Skeletal muscle satellite cell (primary cell): ENCODE measurements around the gene TIMM13.

ENCODE experiments used
- H3K27me3 ChIP-seq: 2 replicates; pipeline ENCODE4 v1.7.0; 2013; ENCODE audit warnings: low read length; ENCODE audit not compliant: control insufficient read depth, insufficient read depth
- H3K36me3 ChIP-seq: 2 replicates; pipeline ENCODE4 v1.7.0; 2013; ENCODE audit warnings: mild to moderate bottlenecking, control low read depth, low read length; ENCODE audit not compliant: insufficient read depth
- H3K4me1 ChIP-seq: 2 replicates; pipeline ENCODE4 v1.7.0; 2013; ENCODE audit warnings: low read length; ENCODE audit not compliant: control insufficient read depth, insufficient read depth
- H3K4me2 ChIP-seq: 2 replicates; pipeline ENCODE4 v1.7.0; 2013; ENCODE audit warnings: mild to moderate bottlenecking, low read length
- H3K4me3 ChIP-seq: 2 replicates; pipeline ENCODE4 v1.7.0; 2013; ENCODE audit warnings: low read length
- H3K9ac ChIP-seq: 2 replicates; pipeline ENCODE4 v1.7.0; 2013; ENCODE audit warnings: mild to moderate bottlenecking, low read depth, low read length, moderate library complexity
- H3K9me3 ChIP-seq: replicated peaks from 2 replicates; pipeline ENCODE4 v1.7.0; 2013; ENCODE audit warnings: mild to moderate bottlenecking, control low read depth, low read length

Gene TIMM13

DNA sequence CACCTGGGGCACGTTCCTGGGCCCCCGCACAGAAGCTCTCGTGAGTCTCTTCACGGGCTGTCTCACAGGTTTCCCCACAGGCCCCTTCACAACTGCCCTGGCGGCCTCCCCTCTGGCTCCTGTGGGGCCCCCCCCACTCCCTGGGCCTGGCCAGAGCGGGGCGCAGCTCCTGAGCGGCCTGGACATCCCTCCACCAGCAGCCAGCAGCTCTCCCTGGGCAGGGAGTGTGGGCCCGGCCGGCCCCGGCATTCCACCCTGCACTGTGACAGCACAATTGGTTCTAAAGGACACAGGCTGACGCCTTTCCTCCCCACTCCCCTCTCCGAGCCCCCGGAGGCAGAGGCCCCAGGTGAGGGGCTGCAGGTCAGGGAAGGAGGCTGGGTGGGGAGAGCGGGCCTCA, 9.5 kb upstream of the TIMM13 start:
- Histone ChIP-seq H3K4me3 (no peak overlapping the region), H3K4me1 (no peaks in the 10 kb centered on the region), H3K9me3 (no peaks in the 10 kb centered on the region), H3K36me3 (peaks cover 56% of the 10 kb centered on the region), H3K9ac (no peak overlapping the region), H3K27me3 (no peaks in the 10 kb centered on the region), H3K4me2 (no peak overlapping the region)

DNA sequence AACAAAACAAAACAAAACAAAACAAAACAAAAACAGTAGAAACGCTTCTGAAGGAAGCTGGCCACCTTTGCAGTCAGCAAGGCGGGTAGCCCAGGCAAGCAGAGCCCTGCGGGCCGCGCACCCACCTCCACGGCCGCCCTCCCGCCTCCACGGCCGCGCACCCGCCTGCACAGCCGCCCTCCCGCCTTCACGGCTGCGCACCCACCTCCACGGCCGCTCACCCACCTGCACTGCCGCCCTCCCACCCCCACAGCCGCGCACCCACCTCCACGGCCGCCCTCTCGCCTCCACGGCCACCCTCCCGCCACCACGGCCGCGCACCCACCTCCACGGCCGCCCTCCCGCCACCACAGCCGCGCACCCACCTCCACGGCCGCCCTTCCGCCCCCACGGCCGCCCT, 9.0 kb upstream of the TIMM13 start:
- no peaks in the 10 kb centered on the region for H3K27me3 ChIP-seq
- peaks cover 55% of the 10 kb centered on the region for H3K36me3 ChIP-seq
- no peaks in the 10 kb centered on the region for H3K4me1 ChIP-seq
- H3K9me3 ChIP-seq, result no peaks in the 10 kb centered on the region
- H3K4me3 ChIP-seq, result no peak overlapping the region
- no peak overlapping the region for H3K4me2 ChIP-seq
- no peak overlapping the region for H3K9ac ChIP-seq

DNA sequence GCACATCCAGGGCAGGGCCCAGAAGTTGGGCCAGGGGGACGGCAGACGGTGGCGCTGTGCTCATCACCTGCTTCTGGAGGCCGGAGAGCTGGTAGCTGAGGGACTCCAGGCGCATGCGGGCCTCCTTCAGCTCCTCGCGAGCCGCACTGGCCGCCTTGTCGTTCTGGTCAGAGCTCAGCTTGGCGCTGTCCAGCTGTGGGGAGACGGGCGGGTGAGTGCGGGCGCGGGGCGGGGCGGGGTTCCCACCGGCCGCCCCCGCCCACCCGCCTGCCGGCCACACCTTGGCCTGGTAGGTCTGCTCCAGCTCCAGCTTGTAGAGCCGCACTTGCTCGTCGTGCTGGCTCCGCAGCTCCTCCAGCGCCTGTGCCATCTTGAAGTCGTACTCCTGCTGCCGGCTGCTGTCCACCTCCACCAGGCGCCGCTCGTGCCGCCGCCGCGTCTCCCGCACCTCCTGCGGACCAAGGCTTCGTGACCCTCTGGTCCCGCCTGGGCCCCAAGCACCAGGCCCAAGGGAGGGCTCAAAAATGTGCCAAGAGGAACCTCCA, 7.4 kb upstream of the TIMM13 start:
- Histone ChIP-seq H3K9me3 (no peaks in the 10 kb centered on the region), H3K4me1 (no peaks in the 10 kb centered on the region), H3K4me2 (no peak overlapping the region), H3K9ac (no peak overlapping the region), H3K36me3 (peaks cover 65% of the 10 kb centered on the region), H3K27me3 (no peaks in the 10 kb centered on the region), H3K4me3 (no peak overlapping the region)

DNA sequence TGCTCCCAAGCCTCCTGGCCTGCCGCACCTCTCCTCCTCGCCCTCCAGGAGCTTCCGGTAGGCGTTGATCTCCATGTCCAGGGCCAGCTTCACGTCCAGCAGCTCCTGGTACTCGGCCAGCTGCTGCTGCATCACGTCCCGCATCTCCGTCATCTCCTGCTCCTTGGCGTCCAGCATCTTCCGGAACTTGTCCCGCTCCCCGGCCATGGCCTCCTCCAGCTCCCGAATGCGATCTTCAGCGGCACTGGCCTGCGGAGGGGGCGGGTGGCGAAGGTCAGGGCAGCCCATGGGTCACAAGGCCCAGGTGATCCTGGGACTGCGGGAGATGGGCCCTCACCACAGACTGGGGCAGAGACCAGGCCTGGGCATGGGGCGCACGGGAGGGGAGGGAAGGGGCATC, 6.9 kb upstream of the TIMM13 start:
- Histone ChIP-seq H3K9me3 (no peaks in the 10 kb centered on the region), H3K4me1 (no peaks in the 10 kb centered on the region), H3K9ac (no peak overlapping the region), H3K36me3 (peaks cover 68% of the 10 kb centered on the region), H3K4me2 (no peak overlapping the region), H3K27me3 (no peaks in the 10 kb centered on the region), H3K4me3 (no peak overlapping the region)

DNA sequence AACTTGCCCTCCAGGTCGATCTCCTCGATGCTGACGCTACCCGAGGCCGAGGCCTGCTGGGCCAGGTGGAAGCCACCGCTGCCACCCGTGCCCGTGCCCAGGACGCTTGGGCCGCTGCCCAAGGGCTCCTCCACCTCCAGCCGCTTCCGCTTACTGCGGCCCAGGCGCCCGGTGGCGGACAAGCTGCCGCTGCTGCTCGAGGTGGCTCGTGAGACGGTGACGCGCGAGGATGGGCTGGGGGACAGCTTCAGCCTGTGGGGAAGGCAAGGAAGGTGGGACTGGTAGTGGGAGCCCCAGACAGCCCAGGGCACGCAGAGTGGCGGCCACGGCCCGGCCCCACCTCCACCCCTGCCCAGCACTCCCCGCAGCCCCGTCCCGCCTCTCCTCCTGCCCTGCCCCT, 6.5 kb upstream of the TIMM13 start:
- Histone ChIP-seq H3K4me2 (no peak overlapping the region), H3K36me3 (peaks cover 67% of the 10 kb centered on the region), H3K4me1 (no peaks in the 10 kb centered on the region), H3K4me3 (no peak overlapping the region), H3K27me3 (no peaks in the 10 kb centered on the region), H3K9ac (no peak overlapping the region), H3K9me3 (no peaks in the 10 kb centered on the region)

DNA sequence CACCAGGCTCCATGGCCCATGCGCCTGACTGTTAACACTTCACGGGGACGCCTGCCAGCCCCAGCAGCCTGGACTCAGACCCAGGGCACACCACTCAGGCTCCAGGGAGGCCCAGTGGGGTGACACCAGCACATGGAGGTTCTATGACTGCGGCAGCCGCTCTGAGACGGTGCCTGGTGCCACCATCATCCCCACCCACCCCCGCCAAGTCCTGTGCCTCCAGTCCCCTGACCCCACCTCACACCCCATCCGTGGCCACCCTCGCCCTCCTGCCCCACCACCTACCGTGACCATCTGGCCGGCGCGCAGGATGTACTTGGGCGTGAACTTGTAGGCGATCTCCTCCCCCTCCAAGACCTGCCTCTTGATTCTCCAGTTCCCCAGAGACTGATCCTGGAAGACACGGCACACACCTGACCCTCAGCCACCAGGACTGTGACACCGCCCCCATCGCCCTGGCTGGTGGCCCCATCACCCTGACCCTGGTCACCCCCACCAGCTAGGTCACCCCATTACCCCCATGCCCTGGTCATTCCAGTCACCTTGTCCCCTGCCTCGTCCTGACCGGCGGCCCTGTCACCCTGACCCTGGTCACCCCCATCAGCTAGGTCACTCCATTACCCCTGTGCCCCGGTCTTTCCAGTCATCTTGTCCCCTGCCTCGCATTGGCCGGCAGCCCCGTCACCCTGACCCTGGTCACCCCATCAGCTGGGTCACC, 4.9 kb upstream of the TIMM13 start:
- H3K4me3 ChIP-seq, result no peak overlapping the region
- H3K4me1 ChIP-seq, result peaks cover 10% of the 10 kb centered on the region
- no peaks in the 10 kb centered on the region for H3K27me3 ChIP-seq
- H3K9me3 ChIP-seq, result no peaks in the 10 kb centered on the region
- H3K9ac ChIP-seq, result no peak overlapping the region
- no peak overlapping the region for H3K4me2 ChIP-seq
- peaks cover 53% of the 10 kb centered on the region for H3K36me3 ChIP-seq

DNA sequence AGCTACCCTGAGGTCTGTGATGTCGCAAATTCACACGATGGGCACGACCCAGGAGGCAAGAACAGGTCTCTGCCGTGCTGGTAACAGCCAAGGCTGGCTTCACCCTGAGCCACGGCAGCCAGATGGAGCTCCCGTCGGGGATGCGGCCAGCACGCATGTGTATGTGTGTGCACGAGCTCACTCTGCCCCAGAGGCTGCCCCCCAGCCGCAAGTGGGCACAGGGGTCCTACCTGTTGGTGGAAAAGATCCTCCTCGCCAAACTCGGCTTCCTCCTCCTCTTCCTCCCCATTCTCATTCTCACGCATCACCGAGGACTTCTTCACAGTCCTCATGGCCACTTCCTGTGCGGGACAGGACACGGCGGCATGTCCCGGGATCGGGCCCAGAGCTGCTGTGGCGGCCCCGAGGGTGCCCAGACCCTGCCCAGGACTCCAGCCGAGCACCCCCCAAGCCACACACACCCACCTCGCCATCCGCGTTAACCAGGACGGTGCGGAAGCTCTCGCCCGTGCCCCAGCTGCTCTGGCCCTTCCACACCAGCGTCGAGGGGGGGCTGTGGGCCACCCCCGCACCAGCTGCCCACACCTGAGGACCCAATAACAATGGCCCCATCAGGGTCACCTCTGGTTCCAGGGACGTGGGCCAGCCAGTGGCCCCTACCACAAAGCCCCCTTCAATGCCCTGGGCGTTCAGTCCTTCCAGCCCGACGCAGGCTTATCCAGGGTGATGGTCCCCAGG, 4.1 kb upstream of the TIMM13 start:
- H3K36me3 ChIP-seq, result peaks cover 47% of the 10 kb centered on the region
- no peak overlapping the region for H3K4me3 ChIP-seq
- no peak overlapping the region for H3K9ac ChIP-seq

DNA sequence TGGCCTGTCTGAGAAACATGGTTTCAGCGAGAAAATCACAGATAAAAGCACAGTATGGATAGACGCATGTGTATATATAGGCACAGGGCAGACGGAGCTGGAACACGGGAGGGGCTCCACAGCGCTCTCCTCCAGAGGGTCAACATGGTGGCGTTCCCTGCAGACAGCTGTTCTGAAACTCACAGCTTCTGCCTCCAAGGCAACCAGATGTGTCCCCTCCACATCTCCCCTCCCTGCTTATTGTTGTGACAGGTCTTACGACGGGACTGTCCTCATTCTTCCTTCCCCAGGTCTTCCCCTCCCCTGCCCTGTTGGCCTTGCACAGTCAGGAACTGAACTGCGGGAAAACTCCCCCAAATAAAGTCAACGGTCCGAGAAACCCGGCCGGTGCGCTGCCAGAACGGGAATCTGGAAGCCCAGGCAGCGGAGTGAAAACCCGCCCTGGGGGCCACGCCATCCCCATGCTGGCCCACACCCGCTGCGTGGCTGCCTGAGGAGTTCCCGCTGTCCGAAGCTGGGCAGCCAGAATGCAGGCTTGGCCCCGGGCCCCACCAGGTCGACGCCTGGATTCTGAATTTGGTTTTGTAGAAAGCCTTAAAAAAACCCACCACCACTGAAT, 2.6 kb upstream of the TIMM13 start:
- Histone ChIP-seq H3K4me2 (no peak overlapping the region), H3K4me3 (no peak overlapping the region), H3K9me3 (no peaks in the 10 kb centered on the region), H3K4me1 (peaks cover 28% of the 10 kb centered on the region), H3K27me3 (no peaks in the 10 kb centered on the region), H3K9ac (no peak overlapping the region), H3K36me3 (peaks cover 50% of the 10 kb centered on the region)

More for the DNA sequence above, 4.1 kb upstream of the TIMM13 start:
- H3K4me2 ChIP-seq, result no peak overlapping the region
- no peaks in the 10 kb centered on the region for H3K27me3 ChIP-seq
- H3K9me3 ChIP-seq, result no peaks in the 10 kb centered on the region
- peaks cover 14% of the 10 kb centered on the region for H3K4me1 ChIP-seq

DNA sequence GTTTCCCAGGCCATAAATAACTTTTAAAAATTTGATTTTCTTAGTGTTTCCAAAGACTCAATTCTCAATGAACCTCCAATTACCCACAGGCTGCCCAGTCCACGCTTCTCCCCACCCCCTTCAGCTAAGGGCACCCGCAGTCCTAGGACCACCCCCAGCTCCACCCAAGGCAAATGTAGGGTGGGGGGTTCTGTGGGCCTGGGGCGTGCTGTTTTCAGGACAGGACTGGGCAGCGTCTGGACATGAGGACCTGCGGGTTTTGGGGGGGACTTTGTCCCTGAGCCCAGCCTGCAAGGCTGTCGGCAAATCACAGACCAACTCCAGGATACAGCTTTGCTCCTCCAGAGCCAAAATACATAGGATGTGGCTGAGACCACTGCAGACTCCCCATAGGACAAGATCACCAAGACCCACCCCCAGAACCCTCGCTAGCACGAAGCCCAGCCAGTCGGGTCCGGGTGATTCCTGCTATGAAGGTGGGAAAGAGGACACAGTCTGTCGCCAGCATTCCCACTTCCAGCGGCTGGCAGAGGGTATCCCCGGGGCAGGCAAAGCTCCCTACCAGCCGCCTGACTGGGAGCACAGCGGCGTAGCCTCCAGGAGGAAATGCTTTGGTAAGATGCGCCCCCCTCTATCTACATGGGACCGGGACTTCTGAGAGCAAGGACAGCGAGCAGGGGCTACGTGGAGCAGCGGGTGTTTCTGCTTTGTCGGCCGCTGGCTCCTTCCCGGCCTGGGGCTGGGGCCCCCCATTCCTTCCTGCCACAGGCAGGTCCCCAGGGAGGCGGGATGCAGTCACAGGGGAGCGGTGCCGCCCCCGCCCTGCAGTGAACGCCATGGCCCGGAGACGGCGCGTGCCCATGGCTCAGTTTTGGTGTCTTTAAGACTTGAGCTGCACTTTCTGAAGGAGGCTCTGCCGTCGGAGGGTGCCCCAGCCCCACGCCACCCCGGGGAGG, 1.6 kb upstream of the TIMM13 start:
- H3K4me1 ChIP-seq, result peaks cover 33% of the 10 kb centered on the region
- H3K4me2 ChIP-seq, result peak overlapping the region; percentile 96
- H3K9ac ChIP-seq, result no peak overlapping the region
- H3K36me3 ChIP-seq, result peaks cover 44% of the 10 kb centered on the region
- no peaks in the 10 kb centered on the region for H3K27me3 ChIP-seq
- H3K9me3 ChIP-seq, result no peaks in the 10 kb centered on the region
- no peak overlapping the region for H3K4me3 ChIP-seq

DNA sequence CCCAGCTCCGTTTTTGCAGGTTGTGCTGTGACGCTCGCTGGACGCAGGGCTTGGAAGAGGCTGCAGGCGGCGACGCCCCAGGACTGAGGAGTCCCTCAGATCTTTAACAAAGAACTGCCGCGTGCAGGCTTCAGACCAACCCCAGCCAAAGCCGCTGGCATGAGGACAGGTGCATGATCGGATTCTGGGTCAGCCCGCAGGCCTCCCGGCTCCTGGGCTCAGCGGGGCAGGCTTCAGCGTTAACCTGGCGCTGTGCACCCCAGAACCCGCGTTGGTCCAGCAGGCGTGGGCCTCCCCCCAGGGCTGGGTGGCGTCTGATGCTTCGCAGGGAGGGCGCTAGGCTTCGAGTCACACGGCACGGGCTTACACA, 920 bp upstream of the TIMM13 start:
- Histone ChIP-seq H3K9ac (peak overlapping the region; percentile 95), H3K4me2 (peak overlapping the region; percentile 96), H3K36me3 (peaks cover 46% of the 10 kb centered on the region)

More for the DNA sequence above, 920 bp upstream of the TIMM13 start:
- Histone ChIP-seq H3K4me1 (peaks cover 33% of the 10 kb centered on the region), H3K4me3 (peak overlapping the region; percentile 94), H3K9me3 (no peaks in the 10 kb centered on the region), H3K27me3 (no peaks in the 10 kb centered on the region)
